MM.1S (cell line): ENCODE measurements around the gene SOWAHB.

Experiments used
- CTCF ChIP-seq: fragments of 300-600 bp; sonication (generic); IDR thresholded peaks from 2 replicates; pipeline ENCODE4 v1.5.1; 2016; ENCODE audit warnings: antibody characterized with exemption, low read length, mixed read lengths
- EZH2 ChIP-seq: fragments of 300-600 bp; sonication (generic); optimal IDR thresholded peaks from 2 replicates; pipeline ENCODE3; 2017; ENCODE audit warnings: low read depth, mild to moderate bottlenecking, antibody characterized with exemption, low read length, mixed read lengths

- no peak for TF ChIP-seq EZH2
- TF ChIP-seq CTCF: no peak
Observed at GRCh38 chr4:76867377-76867776, 30.6 kb downstream of the SOWAHB start.
